GM23338 (cell line): ENCODE results near the gene MTOR. TPM values are rescaled to one million over a fixed set of nuclear protein-coding genes. Genes with fewer than 3 reads are reported as not detected.
A peak's percentile ranks its signal among the peaks of the same experiment; 100 is the strongest.

ENCODE experiments used
- ATAC-seq: fragments of 200-7000 bp; cut with Tn5 transposase; 3 replicates; pipeline ENCODE4 v1.9.1; 2020
- DNase-seq: peaks from one replicate; pipeline ENCODE4 v3.0.0-alpha.2; 2015; ENCODE audit warnings: low spot score
- H2AFZ ChIP-seq: fragments of 200-600 bp; sonication (generic); 2 replicates; pipeline ENCODE4 v1.8.0; 2016; ENCODE audit warnings: antibody characterized with exemption, mild to moderate bottlenecking, moderate library complexity
- H3F3A ChIP-seq: fragments of 200-600 bp; sonication (generic); replicated peaks from 2 replicates; pipeline ENCODE4 v1.8.0; 2017; ENCODE audit warnings: antibody characterized with exemption, mixed run types, low read depth
- H3K27ac ChIP-seq: fragments of 200-600 bp; sonication (generic); 2 replicates; pipeline ENCODE4 v1.6.1; 2016; ENCODE audit warnings: low read depth
- H3K27me3 ChIP-seq: fragments of 200-600 bp; sonication (generic); 2 replicates; pipeline ENCODE4 v1.8.0; 2016; ENCODE audit warnings: mild to moderate bottlenecking, mixed run types, moderate library complexity; ENCODE audit not compliant: insufficient read depth
- H3K36me3 ChIP-seq: fragments of 200-600 bp; sonication (generic); 2 replicates; pipeline ENCODE4 v1.8.0; 2016; ENCODE audit warnings: mild to moderate bottlenecking; ENCODE audit not compliant: insufficient read depth
- H3K4me1 ChIP-seq: fragments of 200-600 bp; sonication (generic); 2 replicates; pipeline ENCODE4 v1.8.0; 2016; ENCODE audit warnings: mild to moderate bottlenecking, moderate library complexity; ENCODE audit not compliant: insufficient read depth
- H3K4me2 ChIP-seq: fragments of 200-600 bp; sonication (generic); 2 replicates; pipeline ENCODE4 v1.7.1; 2017; ENCODE audit warnings: mixed run types
- H3K4me3 ChIP-seq: fragments of 200-600 bp; sonication (generic); 2 replicates; pipeline ENCODE4 v1.6.1; 2016; ENCODE audit warnings: mixed run types
- H3K79me2 ChIP-seq: fragments of 200-600 bp; sonication (generic); replicated peaks from 2 replicates; pipeline ENCODE4 v1.8.0; 2017; ENCODE audit warnings: mild to moderate bottlenecking; ENCODE audit not compliant: insufficient read depth
- H3K9me2 ChIP-seq: fragments of 200-600 bp; sonication (generic); 2 replicates; pipeline ENCODE4 v1.8.0; 2017; ENCODE audit not compliant: insufficient read depth
- H4K20me1 ChIP-seq: fragments of 200-600 bp; sonication (generic); replicated peaks from 2 replicates; pipeline ENCODE4 v1.8.0; 2017; ENCODE audit warnings: mild to moderate bottlenecking; ENCODE audit not compliant: insufficient read depth
- H3K27ac Mint-ChIP-seq: 2 replicates; pipeline ENCODE4 v1.8.0; 2020; ENCODE audit warnings: inconsistent platforms, mild to moderate bottlenecking, moderate library complexity, mixed read lengths
- H3K27me3 Mint-ChIP-seq: 3 replicates; pipeline ENCODE4 v1.8.0; 2022; ENCODE audit warnings: low read depth, mild to moderate bottlenecking, moderate library complexity, mixed read lengths, inconsistent platforms; ENCODE audit not compliant: insufficient read depth, poor library complexity
- H3K36me3 Mint-ChIP-seq: 3 replicates; pipeline ENCODE4 v1.8.0; 2021; ENCODE audit warnings: low read depth, mild to moderate bottlenecking, inconsistent platforms, moderate library complexity, mixed read lengths
- H3K4me1 Mint-ChIP-seq: 3 replicates; pipeline ENCODE4 v1.8.0; 2020; ENCODE audit warnings: mild to moderate bottlenecking, inconsistent platforms, mixed read lengths
- H3K4me3 Mint-ChIP-seq: 3 replicates; pipeline ENCODE4 v1.8.0; 2021; ENCODE audit warnings: moderate library complexity, mild to moderate bottlenecking, inconsistent platforms, mixed read lengths
- H3K9me3 Mint-ChIP-seq: 3 replicates; pipeline ENCODE4 v1.8.0; 2020; ENCODE audit warnings: moderate library complexity, mild to moderate bottlenecking, inconsistent platforms, mixed read lengths
- CREB1 ChIP-seq: fragments of 250-450 bp; sonication (Bioruptor Pico); IDR thresholded peaks from 2 replicates; pipeline ENCODE4 v1.5.0; 2020; ENCODE audit warnings: low read depth, mild to moderate bottlenecking, moderate library complexity
- CTCF ChIP-seq, 2 experiments: fragments of 200-600 bp in 1 of 2; sonication (generic) in 1 of 2; conservative IDR thresholded peaks; 2 replicates each; pipeline versions ENCODE4 v1.5.1 to v1.6.1; 2016 to 2017; ENCODE audit warnings: antibody characterized with exemption in 2 of 2, low read depth in 2 of 2, mild to moderate bottlenecking in 2 of 2, moderate library complexity in 1 of 2
- ETS1 ChIP-seq: IDR thresholded peaks from 2 replicates; pipeline ENCODE4 v1.6.1; 2016; ENCODE audit warnings: antibody characterized with exemption
- EZH2 ChIP-seq: fragments of 200-600 bp; sonication (generic); IDR thresholded peaks from one replicate; pipeline ENCODE4 v1.8.0; 2017; ENCODE audit warnings: antibody characterized with exemption, mild to moderate bottlenecking, low read depth; ENCODE audit not compliant: unreplicated experiment
- EZH2phosphoT487 ChIP-seq: fragments of 200-600 bp; sonication (generic); IDR thresholded peaks from one replicate; pipeline ENCODE4 v1.8.1; 2018; ENCODE audit warnings: antibody characterized with exemption; ENCODE audit not compliant: unreplicated experiment
- JUNB ChIP-seq: IDR thresholded peaks from one replicate; pipeline ENCODE4 v1.6.1; 2016; ENCODE audit warnings: antibody characterized with exemption; ENCODE audit not compliant: unreplicated experiment
- NANOG ChIP-seq: IDR thresholded peaks from 2 replicates; pipeline ENCODE4 v1.6.1; 2016; ENCODE audit warnings: antibody characterized with exemption, borderline replicate concordance
- POLR2AphosphoS5 ChIP-seq: IDR thresholded peaks from 2 replicates; pipeline ENCODE4 v1.6.1; 2016; ENCODE audit warnings: antibody characterized with exemption, low read depth
- REST ChIP-seq: IDR thresholded peaks from one replicate; pipeline ENCODE4 v1.6.1; 2018; ENCODE audit warnings: antibody characterized with exemption; ENCODE audit not compliant: unreplicated experiment
- STAT1 ChIP-seq: IDR thresholded peaks from one replicate; pipeline ENCODE4 v1.6.1; 2016; ENCODE audit warnings: antibody characterized with exemption; ENCODE audit not compliant: unreplicated experiment
- ZNF114 ChIP-seq: fragments of 250-450 bp; sonication (Bioruptor Pico); IDR thresholded peaks from 2 replicates; pipeline ENCODE4 v1.5.0; 2020; ENCODE audit warnings: mild to moderate bottlenecking, moderate library complexity
- ZNF331 ChIP-seq: fragments of 250-450 bp; sonication (Bioruptor Pico); IDR thresholded peaks from 2 replicates; pipeline ENCODE4 v1.5.0; 2020; ENCODE audit warnings: low read depth, mild to moderate bottlenecking, moderate library complexity
- polyA plus RNA-seq: library from polyadenylated mRNA; unstranded; fragments of >200 nt; fragmentation: Nextera tagmentation; extraction: Ambion mirVana; gene quantifications from 2 replicates; pipeline ENCODE4 v1.2.1, GENCODE V29; 2016
- total RNA-seq: library from RNA; depleted of rRNA; stranded (reverse); fragments of >200 nt; shearing (Covaris generic); gene quantifications from 2 replicates; pipeline ENCODE4 v1.2.3, GENCODE V29; 2014

Gene MTOR
- total and polyA plus RNA-seq, 2 experiments from 2014 or later = 22.8 to 98.0 TPM

DNA sequence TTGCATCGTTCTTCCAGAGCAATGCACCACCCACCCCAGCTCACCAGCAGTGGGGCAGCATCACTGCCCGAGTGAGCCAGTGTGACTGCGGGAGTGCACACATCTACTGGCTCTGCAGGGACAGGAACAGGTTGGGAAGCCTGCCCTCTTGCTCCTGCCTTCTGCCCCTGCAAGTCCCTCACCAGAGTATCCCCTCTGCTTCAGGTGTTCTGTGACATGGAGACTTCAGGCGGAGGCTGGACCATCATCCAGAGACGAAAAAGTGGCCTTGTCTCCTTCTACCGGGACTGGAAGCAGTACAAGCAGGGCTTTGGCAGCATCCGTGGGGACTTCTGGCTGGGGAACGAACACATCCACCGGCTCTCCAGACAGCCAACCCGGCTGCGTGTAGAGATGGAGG lies 69.0 kb downstream of the MTOR start (continued):
- TF ChIP-seq ETS1 (no peak), POLR2AphosphoS5 (no peak), JUNB (no peak), STAT1 (no peak), EZH2 (no peak), ZNF114 (CRISPR knock-in tag) (no peak), REST (no peak), EZH2phosphoT487 (no peak), CTCF (conservative IDR thresholded peaks at IDR 0.05; ENCODE audit: low read depth in 2 of 2) (no peak), ZNF331 (CRISPR knock-in tag) (no peak), CREB1 (CRISPR knock-in tag) (no peak)

- Histone ChIP-seq H3K9me2 (no peaks in the 10 kb centered on the region), H3K4me1 (no peaks in the 10 kb centered on the region), H3F3A (no peaks in the 10 kb centered on the region), H3K79me2 (no peaks in the 10 kb centered on the region), H3K4me3 (no peak within 1 kb of the TSS), H2AFZ (no peak within 1 kb of the TSS), H3K36me3 (peaks cover 7% of the 10 kb centered on the region), H4K20me1 (peaks cover 7% of the 10 kb centered on the region), H3K27ac (no peak within 1 kb of the TSS), H3K4me2 (no peak within 1 kb of the TSS), H3K27me3 (no peaks in the 10 kb centered on the region)
- no peak for DNase-seq
- TF ChIP-seq ETS1 (no peak), EZH2phosphoT487 (no peak), STAT1 (no peak), POLR2AphosphoS5 (no peak), EZH2 (no peak), NANOG (no peak), ZNF331 (CRISPR knock-in tag) (no peak), CREB1 (CRISPR knock-in tag) (no peak), ZNF114 (CRISPR knock-in tag) (no peak), REST (no peak), CTCF (conservative IDR thresholded peaks at IDR 0.05; ENCODE audit: low read depth in 2 of 2) (no peak), JUNB (no peak)
- Mint-ChIP-seq H3K4me3 (no peak within 1 kb of the TSS), H3K27me3 (no peaks in the 10 kb centered on the region), H3K9me3 (no peaks in the 10 kb centered on the region), H3K27ac (no peak within 1 kb of the TSS), H3K4me1 (peaks cover 4% of the 10 kb centered on the region; the same call in 1 of the 3 replicates), H3K36me3 (peaks cover 33% of the 10 kb centered on the region)
- ATAC-seq = peak; percentile 44
These were observed 73.4 kb downstream of the MTOR start, which contains the start of gene ANGPTL7 for GRCh38 chr1:11188858-11189451. Gene ANGPTL7, plus strand, starts transcription at chr1:11189355. Its CDS starts 225 bp downstream, at chr1:11189580.
